T-helper 2 cell (primary cell): Measurements from ENCODE around the gene RABEP2.
"Not testable (repeated sequence)": the region's sequence is repeated elsewhere in the genome, so short reads cannot be mapped to it uniquely, and the experiment has no call there.

ENCODE experiments used
- DNase-seq, 5 experiments: peaks; one replicate each; pipeline versions ENCODE4 v3.0.0 to v3.0.0-alpha.2; 2012 to 2022

Gene RABEP2

GRCh38 chr16:28878083-28878926, 46.7 kb downstream of the RABEP2 start, which contains the start of gene ATP2A1:
Gene ATP2A1 (plus strand): TSS chr16:28878488. CDS start chr16:28878672, 184 bp downstream.
- no peak for DNase-seq

GRCh38 chr16:28877655-28878000, 47.4 kb downstream of the RABEP2 start:
- DNase-seq = no peak

- peak in 1 of 5 experiments; percentile 28 for DNase-seq
Measured at GRCh38 chr16:28876973-28877654, 47.9 kb downstream of the RABEP2 start.

- no peak for DNase-seq
Measured at GRCh38 chr16:28876019-28876659, 48.9 kb downstream of the RABEP2 start.

- no peak for DNase-seq
Measured at GRCh38 chr16:28875134-28876018, 49.7 kb downstream of the RABEP2 start.

GRCh38 chr16:28874406-28874805, 50.6 kb downstream of the RABEP2 start:
- no peak for DNase-seq

- DNase-seq = peak; percentile 30 to 54 (median 47)
Measured at GRCh38 chr16:28873543-28874201, 51.4 kb downstream of the RABEP2 start.

GRCh38 chr16:28872952-28873351, 52.1 kb downstream of the RABEP2 start:
- DNase-seq = no peak

GRCh38 chr16:28869201-28869600, 55.8 kb downstream of the RABEP2 start:
- DNase-seq = no peak

GRCh38 chr16:28867646-28868045, 57.4 kb downstream of the RABEP2 start:
- not testable (repeated sequence) for DNase-seq

GRCh38 chr16:28867241-28867640, 57.8 kb downstream of the RABEP2 start:
- DNase-seq = no peak

- no peak for DNase-seq
Measured at GRCh38 chr16:28866454-28866804, 58.6 kb downstream of the RABEP2 start.

- no peak for DNase-seq
Measured at GRCh38 chr16:28865722-28866453, 59.1 kb downstream of the RABEP2 start.

- no peak for DNase-seq
Measured at GRCh38 chr16:28865001-28865688, 59.9 kb downstream of the RABEP2 start.

- peak in 2 of 5 experiments; percentile 20 to 30 for DNase-seq
Measured at GRCh38 chr16:28863929-28864793, 60.9 kb downstream of the RABEP2 start.

- DNase-seq = no peak
Measured at GRCh38 chr16:28859326-28859725, 65.7 kb downstream of the RABEP2 start.

- DNase-seq = no peak
Measured at GRCh38 chr16:28858421-28858820, 66.6 kb downstream of the RABEP2 start.
